GM19238 (cell line): Measurements from ENCODE around the gene IGF2R.
"Not testable (repeated sequence)": the region's sequence is repeated elsewhere in the genome, so short reads cannot be mapped to it uniquely, and the experiment has no call there.

Experiments used
- DNase-seq: peaks from one replicate; pipeline ENCODE4 v3.0.0; 2011; ENCODE audit warnings: low spot score; ENCODE audit not compliant: insufficient read length

The IGF2R gene

DNA sequence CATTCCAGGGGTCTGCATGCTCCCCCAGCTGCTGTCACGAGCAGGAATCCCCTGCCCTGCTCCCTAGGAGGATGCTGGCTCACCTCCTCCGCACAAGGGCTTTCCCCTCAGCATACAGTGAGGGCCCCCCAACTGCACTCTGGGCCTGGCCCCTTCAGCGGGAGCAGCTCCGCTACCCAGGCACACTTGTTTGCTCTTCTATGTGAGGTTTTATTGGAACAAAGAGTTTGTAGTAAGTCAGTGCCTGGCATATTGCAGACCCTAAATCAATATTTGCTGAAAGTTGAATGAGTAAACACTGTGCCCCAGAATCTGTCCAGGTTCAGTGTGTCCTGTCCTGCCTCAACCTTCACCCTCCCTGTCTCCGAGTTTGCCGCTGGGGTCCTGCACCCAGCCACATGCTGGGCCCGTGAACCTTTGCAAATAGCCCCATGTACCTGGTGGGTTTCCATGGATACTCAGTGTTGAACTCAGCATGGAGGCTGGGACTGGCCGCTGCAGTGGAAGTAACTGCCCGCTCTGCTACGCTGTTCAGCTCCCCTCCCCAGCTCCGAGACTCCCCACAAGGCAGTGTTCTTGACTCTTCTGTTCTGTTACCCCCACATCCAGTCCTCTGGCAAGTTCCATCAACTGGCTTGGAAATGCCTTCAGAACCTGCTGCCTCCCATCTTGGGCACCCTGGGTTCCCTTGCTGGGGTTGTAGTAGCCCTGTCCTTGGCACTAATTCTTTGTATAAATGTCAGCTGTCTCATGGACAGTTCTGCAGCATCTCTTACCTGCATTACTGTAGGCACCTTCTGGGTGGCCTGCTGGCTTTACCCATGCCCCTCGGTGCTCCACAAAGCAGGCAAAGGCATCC is 168.5 kb downstream of the IGF2R start:
- DNase-seq, result no peak

DNA sequence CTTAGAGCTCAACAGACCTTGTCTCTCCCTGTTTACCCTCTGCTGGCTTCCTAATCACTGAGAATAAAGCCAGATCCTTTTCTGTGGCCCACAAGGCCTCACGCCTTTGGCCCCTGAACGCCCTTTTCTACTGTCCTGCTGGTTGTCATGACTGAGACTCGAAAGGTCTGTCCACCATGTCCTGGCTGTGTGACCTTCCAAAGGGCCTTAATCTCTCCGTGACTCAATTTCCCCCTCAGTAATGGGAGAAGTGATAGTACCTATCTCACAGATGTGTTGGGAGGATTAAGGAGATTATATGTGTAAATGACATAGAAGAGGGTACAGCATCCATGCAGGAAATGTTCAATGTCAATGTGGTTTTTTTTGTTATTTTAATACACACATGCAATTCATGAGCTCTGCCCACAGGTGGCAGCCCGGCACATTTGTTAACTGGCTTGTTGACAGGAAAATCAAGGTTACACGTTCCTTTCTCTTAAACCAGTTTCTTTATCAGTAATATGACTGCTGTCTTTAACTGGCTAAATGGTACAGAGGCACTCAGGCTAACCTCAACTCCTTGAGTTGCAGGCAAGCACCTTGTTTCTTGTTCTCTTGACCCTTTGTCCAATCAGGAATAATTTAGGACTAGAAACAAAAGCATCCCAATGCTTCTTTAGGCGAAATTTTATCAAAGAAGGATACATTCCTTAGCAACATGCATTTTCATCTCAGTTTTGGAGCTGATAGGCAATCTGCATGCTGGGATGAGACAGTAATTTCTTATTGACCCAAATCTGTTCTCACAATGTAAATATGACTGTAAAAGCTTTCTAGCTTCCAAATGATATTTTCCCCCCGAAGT is 169.3 kb downstream of the IGF2R start:
- DNase-seq, result no peak

DNA sequence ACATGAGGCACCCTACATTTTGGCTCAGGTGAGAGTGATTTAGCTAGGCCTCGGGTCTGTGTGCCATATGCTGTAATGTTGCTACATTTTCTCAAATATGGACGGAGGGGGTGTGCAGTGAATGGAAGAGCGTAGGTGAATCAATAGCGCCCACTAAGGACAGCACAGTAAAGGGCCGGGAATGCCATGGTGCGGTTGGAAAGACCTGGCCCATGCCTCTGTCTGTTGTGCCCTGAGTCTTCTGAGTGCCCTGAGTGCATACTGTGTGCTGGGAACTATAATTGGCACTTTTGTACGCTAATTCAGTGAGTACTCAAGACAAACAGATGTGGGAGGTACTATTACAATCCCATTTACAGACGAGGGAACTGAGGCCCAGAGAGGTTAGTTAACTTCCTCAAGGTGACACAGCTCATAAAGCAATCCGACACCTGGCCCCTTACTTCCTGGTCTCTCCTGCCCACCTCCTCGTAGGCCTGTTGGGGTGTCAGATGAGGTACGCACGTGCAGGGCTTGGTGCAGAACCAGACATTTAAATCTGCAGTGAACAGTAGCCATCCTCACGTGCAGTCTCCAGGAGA is 170.0 kb downstream of the IGF2R start:
- no peak for DNase-seq

DNA sequence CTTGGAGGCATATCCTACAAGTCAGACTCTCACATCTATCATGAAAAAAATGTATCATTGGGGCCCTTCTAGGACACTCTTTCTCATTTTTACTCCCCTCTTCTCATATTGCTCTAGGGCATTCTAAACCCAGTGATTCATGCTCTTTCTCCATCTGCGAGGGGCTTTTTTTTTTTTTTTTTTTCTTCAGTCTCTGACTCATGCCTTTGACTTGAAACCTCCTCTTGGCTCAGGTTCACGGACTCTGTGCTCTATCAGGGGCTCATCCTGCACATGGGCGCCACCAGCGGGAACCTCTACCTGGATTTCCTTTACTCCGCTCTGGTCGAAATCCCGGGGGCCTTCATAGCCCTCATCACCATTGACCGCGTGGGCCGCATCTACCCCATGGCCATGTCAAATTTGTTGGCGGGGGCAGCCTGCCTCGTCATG is 170.6 kb downstream of the IGF2R start:
- no peak for DNase-seq

DNA sequence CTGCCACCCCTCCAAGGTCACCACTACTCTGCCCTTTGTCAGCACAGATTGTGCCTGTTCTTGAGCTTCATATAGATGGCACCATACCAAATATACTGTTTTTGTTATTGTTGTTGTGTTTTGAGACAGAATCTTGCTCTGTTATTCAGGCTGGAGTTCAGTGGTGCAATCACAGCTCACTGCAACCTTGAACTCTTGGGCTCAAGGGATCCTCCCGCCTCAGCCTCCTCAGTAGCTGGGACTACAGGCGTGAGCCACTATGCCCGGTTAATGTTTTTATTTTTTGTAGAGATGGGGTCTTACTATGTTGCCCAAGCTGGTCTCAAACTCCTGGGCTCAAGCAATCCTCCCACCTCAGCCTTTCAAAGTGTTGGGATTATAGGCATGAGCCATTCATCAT is 171.6 kb downstream of the IGF2R start:
- DNase-seq, result not testable (repeated sequence)

DNA sequence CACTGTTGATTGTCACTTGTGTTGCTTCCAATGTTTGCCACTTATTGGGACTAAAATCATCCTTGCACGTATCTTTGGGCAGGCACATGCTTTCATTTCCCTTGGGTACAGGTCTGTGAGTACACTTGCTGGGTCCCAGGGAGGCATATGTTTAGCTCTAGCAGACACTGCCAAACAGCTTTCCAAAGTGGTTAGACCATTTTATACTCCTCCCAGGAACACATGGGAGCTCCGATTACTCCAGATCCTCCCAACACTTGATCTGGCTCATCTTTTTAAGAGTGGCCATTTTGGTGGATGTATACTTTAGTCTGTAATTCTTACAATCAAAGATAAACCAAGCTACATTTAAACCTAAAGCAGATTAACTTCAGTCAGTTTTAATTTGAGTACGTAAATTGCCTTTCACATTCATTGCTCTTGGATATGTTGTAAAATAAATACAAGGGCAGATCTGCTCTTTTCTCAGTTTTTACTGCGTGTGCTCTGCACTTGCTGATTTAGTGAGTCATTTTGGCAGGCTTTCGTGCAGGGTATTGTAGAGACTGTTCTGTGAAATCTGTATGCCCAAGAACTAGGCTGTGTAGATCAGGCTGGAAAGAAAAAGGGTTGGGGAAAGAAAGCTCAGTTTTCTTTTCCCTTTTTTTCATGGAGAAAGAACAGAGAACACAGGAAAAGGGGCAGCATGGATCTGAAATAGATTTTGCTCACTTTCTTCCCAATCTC is 172.3 kb downstream of the IGF2R start:
- DNase-seq, result no peak

DNA sequence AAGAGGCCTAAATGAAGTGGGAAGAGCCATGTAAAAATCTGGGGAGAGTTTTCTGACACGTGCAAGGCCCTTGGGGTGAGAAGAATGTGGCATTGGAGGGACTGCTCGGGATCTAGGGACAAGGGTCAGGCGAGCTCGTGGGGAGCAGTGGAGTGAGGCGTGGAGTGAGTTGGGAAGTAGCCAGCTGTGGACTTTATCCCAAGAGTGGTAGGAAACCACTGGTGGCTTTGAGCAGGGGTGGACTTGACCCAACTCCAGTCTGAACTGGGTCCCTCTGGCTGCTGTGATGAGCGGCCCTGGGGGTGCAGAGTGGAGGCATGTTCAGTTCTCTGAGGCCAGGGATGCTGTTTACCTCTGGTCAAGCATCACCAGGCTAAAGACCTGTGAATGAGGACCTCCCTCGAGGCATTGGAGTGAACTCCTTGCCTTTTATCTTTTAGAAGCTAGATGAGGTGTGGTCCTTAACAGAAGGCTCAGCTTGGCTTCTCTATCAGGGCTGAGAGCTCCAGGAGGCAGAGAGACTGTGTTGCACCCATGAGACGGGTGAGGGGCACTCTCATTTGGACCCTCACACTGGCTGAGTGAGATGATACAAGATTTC is 173.3 kb downstream of the IGF2R start:
- no peak for DNase-seq

DNA sequence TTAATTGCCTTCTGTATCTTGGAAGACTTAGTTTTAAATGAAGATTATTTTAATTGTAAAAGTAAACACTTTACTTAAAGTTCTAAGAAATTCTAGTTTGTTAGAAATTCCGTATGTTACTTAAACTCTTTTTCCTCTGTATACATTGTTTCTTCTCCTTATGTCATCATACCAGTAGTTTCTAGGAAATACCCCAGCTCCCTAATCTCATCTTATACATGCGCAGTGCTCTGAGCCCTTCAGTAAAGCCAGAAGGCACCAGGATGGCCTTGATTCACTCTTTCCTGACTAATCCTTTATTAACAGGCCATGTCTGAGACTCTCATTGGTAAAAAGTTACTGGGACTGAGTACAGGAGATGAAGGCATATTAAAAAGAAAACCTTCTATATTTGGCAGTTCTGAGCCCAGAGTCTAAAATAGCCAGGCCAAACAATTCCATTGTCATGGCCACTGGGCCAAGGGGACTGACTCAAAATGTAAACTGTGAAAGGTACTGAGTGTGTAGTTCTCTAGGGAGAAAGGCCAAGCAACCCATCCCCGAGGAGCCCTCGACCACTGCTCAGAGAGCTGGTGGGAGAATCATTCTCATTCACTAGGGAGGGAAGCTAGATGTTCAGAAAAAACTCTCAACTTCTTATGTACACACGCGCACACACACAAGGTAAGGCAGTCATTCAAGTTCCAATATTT is 177.7 kb downstream of the IGF2R start:
- no peak for DNase-seq

DNA sequence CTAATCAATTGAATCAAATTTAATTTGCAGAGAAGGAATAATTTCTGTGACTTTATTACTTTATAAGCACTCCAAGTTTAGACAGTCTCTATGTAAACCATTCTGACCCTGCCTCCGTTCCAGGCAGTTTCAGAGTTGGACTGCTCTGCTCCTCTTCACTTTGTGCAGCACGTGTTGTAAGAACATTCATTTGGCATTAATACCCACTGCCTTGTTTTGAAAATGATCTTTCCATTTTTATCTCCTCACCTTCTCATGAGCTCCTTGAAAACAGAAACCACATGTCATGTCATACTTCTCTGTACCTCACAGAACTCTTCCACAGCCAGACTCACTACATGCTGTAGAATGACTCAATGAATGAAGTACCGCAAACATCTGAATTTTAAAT is 178.3 kb downstream of the IGF2R start:
- no peak for DNase-seq

DNA sequence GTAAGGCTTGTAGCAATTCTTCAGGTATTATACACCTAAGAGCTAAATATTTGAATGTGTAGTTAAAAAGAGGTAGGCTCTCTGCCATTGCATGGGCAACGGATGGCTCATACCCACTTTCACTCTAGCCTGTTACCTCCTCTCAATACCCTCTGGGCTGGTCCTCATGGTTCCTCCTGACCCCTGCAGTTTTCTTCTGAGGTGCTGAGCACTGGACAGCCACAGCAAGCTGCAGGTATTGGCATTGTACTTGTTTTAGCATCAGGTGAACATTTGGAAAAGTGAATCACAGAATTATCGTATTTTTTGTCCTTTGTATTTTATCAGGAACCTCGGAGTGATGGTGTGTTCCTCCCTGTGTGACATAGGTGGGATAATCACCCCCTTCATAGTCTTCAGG is 185.6 kb downstream of the IGF2R start:
- no peak for DNase-seq

DNA sequence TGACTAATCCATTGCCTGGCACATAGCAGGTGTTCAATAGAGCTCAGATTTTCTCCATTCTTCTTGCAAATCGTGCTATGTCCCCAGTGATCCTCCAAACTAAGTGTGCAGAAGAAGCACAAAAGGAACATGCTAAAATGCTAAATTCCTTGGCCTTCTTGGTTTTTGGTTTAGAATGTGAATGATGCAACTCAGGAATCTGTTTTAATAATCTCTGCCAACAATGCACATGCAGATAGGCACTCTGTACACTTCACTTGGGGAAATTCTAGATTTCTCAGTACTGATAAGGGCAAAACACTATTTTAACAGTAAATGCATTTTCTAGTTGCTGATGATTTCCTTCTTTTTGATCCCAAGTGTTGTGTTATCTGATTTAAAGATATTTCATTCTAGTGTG is 188.0 kb downstream of the IGF2R start:
- no peak for DNase-seq

DNA sequence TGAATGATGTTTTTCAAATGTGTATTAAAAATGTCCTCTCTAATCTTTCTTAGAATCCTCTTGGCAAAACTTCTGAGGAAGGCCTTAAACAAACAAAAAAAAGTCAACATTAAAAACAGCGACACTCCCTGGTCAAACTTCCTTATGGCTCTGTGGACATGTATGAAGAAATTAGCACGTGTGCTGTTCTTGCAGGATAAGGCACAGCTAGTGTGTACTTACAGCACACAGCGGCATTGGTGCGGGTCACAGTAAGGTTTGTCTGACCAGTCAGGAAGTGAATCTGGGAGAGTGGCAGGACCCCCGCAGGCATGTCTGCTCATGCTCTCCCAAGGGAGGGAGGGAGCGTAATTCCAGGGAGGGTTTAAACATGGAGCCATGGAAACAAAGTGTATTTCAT is 191.6 kb downstream of the IGF2R start:
- no peak for DNase-seq
